ENCODE results near the gene TM9SF3.
"Not testable (repeated sequence)": the region's sequence is repeated elsewhere in the genome, so short reads cannot be mapped to it uniquely, and the experiment has no call there.

The TM9SF3 gene

GRCh38 chr10:96596422-96597407, 9.9 kb upstream of the TM9SF3 start:
- FAIRE-seq, result no peak

- no peak for FAIRE-seq
Measured at GRCh38 chr10:96595741-96596140, 8.9 kb upstream of the TM9SF3 start.

GRCh38 chr10:96591946-96592345, 5.1 kb upstream of the TM9SF3 start:
- FAIRE-seq, result no peak

GRCh38 chr10:96588616-96589419, 2.0 kb upstream of the TM9SF3 start:
- no peak for FAIRE-seq

GRCh38 chr10:96588060-96588554, 1.3 kb upstream of the TM9SF3 start:
- FAIRE-seq, result peak; percentile 33

GRCh38 chr10:96587264-96588059, 650 bp upstream of the TM9SF3 start:
- FAIRE-seq, result no peak

- FAIRE-seq, result no peak
Measured at GRCh38 chr10:96585736-96586418, 935 bp downstream of the TM9SF3 start.

GRCh38 chr10:96584474-96584873, 2.3 kb downstream of the TM9SF3 start:
- no peak for FAIRE-seq

- peak; percentile 53 for FAIRE-seq
Measured at GRCh38 chr10:96584035-96584434, 2.8 kb downstream of the TM9SF3 start.

- peak; percentile 69 for FAIRE-seq
Measured at GRCh38 chr10:96579133-96579532, 7.7 kb downstream of the TM9SF3 start.

GRCh38 chr10:96578633-96579032, 8.2 kb downstream of the TM9SF3 start:
- no peak for FAIRE-seq

- peak; percentile 79 for FAIRE-seq
Measured at GRCh38 chr10:96578022-96578421, 8.8 kb downstream of the TM9SF3 start.

- FAIRE-seq, result no peak
Measured at GRCh38 chr10:96577069-96577468, 9.7 kb downstream of the TM9SF3 start.

- FAIRE-seq, result no peak
Measured at GRCh38 chr10:96576277-96576980, 10.4 kb downstream of the TM9SF3 start.

GRCh38 chr10:96574564-96574963, 12.2 kb downstream of the TM9SF3 start:
- not testable (repeated sequence) for FAIRE-seq

- FAIRE-seq, result no peak
Measured at GRCh38 chr10:96573036-96573435, 13.8 kb downstream of the TM9SF3 start.

GRCh38 chr10:96570983-96571964, 15.5 kb downstream of the TM9SF3 start:
- FAIRE-seq, result no peak

- FAIRE-seq, result no peak
Measured at GRCh38 chr10:96570511-96570910, 16.3 kb downstream of the TM9SF3 start.

- FAIRE-seq, result no peak
Measured at GRCh38 chr10:96568402-96568801, 18.4 kb downstream of the TM9SF3 start.

- no peak for FAIRE-seq
Measured at GRCh38 chr10:96565774-96566173, 21.0 kb downstream of the TM9SF3 start.
